Activated T-helper 9 cell treated with anti-CD3 and anti-CD28 coated beads, Interleukin-2, amount 50 U/mL, for 16 hours (primary cell): ENCODE measurements around the gene DENND6B.
A peak's percentile ranks its signal among the peaks of the same experiment; 100 is the strongest.
"Not testable (repeated sequence)": the region's sequence is repeated elsewhere in the genome, so short reads cannot be mapped to it uniquely, and the experiment has no call there.

Source experiments
- DNase-seq: peaks from one replicate; pipeline ENCODE4 v3.0.0-alpha.2; 2020; ENCODE audit warnings: low read depth

DENND6B gene

GRCh38 chr22:50286701-50287318, 40.0 kb downstream of the DENND6B start:
- DNase-seq, result no peak

DNA sequence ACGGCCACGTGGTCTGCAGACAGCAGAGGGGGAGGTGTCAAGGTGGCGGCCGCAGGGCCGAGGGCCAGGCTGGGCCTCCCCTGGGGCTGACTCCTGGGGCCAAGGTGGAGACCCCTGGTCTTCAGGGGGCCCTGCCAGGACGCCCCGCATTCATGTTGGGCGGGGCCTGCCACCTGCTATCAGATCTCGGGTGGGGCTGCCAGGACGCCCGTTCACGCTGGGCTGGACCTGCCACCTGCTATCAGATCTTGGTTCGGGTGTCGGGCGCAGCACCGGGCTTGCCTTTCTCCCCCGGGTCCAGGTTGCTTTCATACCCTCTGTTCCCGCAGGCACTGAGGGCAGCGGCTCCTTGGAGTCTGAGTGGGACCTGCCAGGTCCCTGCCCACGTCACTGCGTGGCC, 40.5 kb downstream of the DENND6B start:
- no peak for DNase-seq

GRCh38 chr22:50285568-50286229, 41.1 kb downstream of the DENND6B start:
- DNase-seq, result no peak

DNA sequence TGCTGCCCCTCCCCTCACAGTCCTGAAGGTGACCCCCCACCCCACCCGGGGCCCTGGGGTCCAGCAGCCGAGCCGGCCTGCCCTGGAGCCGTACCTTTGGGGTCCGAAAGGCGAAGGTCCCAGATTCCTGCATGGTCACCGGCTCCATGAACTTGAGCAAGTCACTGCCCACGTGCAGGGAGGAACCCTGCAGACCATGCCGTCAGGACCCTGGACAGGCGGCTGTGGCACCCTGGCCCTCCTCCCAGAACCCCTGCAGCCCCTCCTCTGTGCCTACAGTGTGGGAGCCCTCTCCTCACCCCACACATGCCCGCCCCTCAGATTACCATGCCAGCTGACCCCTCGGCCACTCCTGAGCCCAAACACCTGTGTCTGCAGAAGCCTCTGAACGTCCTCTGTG, 42.3 kb downstream of the DENND6B start:
- DNase-seq, result no peak

DNA sequence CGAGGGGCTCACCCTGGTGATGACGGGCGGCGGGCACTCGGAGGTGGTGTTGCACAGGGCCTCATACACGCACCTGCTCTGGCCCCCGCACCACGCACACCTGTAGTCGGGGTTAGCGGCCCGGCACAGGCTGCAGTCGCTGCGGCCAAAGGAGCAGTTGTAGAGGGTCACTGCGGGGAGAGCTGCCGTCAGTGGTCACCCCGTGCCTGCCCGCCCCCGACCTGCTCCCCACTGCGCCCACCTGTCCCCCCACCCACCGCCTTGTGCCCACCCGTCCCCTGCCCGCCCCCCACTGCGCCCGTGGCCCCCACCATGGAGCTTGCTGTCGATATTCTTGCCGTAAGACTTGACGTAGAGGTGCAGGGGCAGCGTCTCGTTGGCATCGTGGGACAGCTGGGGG, 43.0 kb downstream of the DENND6B start:
- no peak for DNase-seq

GRCh38 chr22:50282361-50283155, 44.3 kb downstream of the DENND6B start:
- no peak for DNase-seq

- no peak for DNase-seq
These were observed 44.9 kb downstream of the DENND6B start for GRCh38 chr22:50281957-50282356.

- no peak for DNase-seq
These were observed 45.4 kb downstream of the DENND6B start for GRCh38 chr22:50281384-50281760.

DNA sequence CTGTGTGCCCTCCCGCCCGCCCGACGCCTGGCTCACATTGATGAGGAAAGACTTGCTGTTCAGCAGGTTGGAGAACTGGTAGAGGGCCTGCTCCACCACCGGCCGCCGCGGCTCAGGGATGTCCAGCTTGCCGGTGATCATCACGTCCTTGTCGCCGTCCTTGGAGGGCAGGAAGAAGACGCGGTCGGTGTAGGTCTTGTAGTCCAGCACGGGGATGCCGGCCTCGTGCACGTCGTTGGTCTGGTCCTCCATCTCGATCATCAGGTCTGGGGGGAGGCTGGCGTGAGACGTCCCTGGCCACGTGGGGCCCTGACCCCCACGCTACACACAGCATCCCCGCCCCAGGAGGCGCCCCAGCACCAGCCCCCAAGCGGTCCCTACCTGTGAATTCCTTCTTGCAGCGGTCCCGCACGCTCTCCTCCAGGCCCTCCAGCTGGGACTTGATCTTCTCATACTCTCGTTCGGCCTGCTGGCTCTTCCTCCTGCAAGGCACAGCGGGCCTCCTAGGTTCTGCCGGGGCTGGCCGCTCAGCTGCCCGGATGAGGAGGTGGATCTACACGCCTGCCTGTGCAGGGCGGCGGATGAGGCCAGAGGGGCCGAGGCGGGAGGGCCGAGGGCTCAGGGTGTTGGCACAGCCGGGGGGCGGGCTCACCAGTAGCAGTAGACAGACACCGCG, 46.0 kb downstream of the DENND6B start:
- DNase-seq, result no peak

DNA sequence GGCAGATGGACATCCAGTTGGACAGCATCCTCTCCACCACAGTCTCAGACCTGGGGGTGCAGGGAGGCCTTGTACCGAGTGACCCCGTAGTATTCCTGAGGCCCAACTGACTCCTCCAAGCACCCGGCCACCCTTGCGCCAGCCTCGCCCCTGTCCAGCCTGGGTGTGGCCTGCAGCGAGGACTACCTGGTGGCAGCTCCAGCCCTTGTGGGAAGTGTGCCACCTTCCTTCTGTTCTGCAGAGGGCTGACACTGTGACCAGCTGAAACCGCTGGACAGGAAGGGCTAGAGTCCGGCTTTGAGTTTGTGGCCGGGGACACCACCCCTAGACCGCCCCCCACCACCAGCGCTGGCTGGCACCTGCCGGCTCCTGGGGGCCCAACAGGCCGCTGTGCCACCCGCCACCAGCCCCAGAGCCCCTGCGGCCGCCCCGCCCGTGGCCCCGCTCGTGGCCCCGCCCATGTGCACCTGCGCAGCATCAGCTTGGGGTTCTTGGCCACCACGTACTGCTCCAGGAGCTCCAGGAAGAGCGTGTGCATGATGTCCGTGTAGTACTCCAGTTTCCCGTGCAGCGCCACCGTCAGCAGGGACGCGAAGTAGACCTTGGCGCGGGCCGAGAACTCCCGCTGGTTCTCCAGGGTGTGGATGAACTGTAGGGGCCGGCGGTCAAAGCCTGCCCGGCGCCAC, 46.6 kb downstream of the DENND6B start:
- no peak for DNase-seq

DNA sequence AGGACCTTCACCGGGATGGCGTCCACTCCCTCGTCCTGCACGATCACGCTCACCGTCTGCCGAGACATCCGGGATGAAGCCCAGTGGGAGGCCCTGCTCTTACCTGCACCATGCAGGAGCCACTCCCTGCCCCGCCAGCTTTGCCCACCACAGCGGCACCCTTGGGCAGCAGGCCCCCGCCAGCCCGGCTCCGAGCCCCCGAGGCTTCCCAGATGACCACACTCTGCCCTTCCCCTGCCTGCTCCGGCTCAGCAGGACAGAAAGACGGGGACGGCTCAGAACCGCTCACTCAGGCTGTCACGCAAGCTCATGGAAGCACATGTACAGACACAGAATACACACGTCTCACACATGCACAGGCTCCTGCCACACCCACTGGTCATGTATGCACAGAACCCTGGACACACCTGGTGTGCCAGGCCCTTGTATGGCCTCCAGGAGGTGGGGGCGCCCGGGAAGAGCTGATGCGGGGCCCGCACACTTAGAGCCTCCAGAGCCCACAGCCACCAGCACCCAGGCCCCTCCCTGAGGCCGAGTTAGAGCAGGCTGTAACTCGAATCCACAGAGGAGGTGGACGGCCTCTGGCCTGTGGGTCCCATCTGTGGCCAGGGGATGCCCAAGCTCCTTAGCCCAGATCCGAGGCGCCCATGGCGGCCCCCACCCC, 47.7 kb downstream of the DENND6B start:
- no peak for DNase-seq

DNA sequence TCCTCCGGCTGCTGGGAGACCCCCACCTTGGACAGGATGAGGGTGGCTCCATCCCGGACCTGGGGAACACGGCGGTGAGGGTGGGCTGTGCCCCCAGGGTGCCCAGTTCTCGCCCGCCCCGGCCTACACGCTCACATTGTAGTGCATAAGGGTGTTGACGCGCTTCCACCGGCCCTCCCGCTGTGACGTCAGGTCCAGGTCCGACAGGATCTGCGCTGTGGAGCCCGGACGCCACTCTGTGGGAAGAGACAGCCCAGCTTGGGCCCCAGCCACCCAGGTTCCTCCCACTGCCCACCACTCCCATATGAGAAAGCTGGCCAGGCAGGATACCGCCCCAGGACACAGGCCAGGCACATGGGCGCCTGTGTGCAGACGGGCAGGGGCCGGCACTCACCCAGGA, 48.4 kb downstream of the DENND6B start:
- DNase-seq, result no peak

GRCh38 chr22:50277761-50278160, 49.1 kb downstream of the DENND6B start:
- DNase-seq, result no peak

DNA sequence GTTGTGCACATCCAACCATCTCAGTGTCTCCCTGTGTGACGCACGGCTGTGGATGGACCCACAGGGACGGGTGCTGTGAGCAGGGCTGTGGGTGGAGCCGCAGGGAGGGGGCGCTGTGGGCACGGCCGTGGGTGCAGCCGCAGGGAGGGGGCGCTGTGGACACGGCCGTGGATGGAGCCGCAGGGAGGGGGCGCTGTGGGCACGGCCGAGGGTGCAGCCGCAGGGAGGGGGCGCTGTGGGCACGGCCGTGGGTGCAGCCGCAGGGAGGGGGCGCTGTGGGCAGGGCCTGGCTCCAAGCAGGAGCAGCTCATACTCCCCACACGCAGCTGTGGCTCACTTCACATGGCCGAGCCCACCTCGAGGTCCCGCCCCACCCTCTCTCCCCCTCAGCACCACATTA, 50.7 kb downstream of the DENND6B start:
- peak; percentile 9 for DNase-seq

GRCh38 chr22:50275181-50276055, 51.4 kb downstream of the DENND6B start:
- no peak for DNase-seq

- no peak for DNase-seq
These were observed 52.0 kb downstream of the DENND6B start for GRCh38 chr22:50274771-50275170.

DNA sequence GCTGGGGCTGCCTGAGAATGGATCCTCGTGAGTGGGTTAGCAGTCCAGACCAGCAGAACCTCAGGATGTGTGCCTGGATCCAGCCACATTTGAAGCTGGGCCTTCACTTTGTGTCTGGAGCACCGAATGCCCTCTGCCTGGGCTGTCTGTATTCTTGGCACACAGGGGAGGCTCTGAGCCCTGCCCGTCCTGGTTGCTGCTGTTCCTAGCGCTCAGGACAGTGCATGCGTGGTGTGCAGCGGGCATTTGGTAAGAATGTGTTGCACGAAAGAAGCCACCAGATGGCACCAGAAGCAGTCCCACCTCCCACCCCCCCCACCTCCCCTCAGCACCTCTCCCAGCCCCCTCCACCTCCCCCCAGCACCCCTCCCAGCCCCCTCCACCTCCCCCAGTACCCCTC, 52.5 kb downstream of the DENND6B start:
- DNase-seq, result no peak

GRCh38 chr22:50273781-50274180, 53.0 kb downstream of the DENND6B start:
- DNase-seq, result not testable (repeated sequence)

GRCh38 chr22:50273352-50273751, 53.5 kb downstream of the DENND6B start:
- DNase-seq, result not testable (repeated sequence)

GRCh38 chr22:50272044-50272802, 54.6 kb downstream of the DENND6B start:
- DNase-seq, result no peak
